Hepatocyte (in vitro differentiated cells): Measurements from ENCODE around the gene GOLGA3. TPM values are rescaled to one million over a fixed set of nuclear protein-coding genes. Genes with fewer than 3 reads are reported as not detected.
"Not testable (repeated sequence)": the region's sequence is repeated elsewhere in the genome, so short reads cannot be mapped to it uniquely, and the experiment has no call there.

Source experiments
- DNase-seq: peaks from one replicate; pipeline ENCODE4 v3.0.0-alpha.2; 2016; ENCODE audit warnings: low spot score
- H2AFZ ChIP-seq: fragments of 200-600 bp; sonication (generic); 2 replicates; pipeline ENCODE4 v1.6.0; 2016; ENCODE audit warnings: antibody characterized with exemption, mild to moderate bottlenecking
- H3K27ac ChIP-seq: fragments of 200-600 bp; sonication (generic); 2 replicates; pipeline ENCODE4 v1.5.1; 2016; ENCODE audit warnings: mild to moderate bottlenecking
- H3K27me3 ChIP-seq: fragments of 200-600 bp; sonication (generic); 2 replicates; pipeline ENCODE4 v1.6.1; 2016
- H3K36me3 ChIP-seq: fragments of 200-600 bp; sonication (generic); replicated peaks from 2 replicates; pipeline ENCODE4 v1.5.1; 2016; ENCODE audit warnings: low read depth; ENCODE audit not compliant: insufficient read depth
- H3K4me1 ChIP-seq: fragments of 200-600 bp; sonication (generic); 2 replicates; pipeline ENCODE4 v1.5.1; 2016; ENCODE audit warnings: mild to moderate bottlenecking, moderate library complexity; ENCODE audit not compliant: insufficient read depth
- H3K4me2 ChIP-seq: fragments of 200-600 bp; sonication (generic); 2 replicates; pipeline ENCODE4 v1.6.0; 2016
- H3K4me3 ChIP-seq: fragments of 200-600 bp; sonication (generic); 2 replicates; pipeline ENCODE4 v1.5.1; 2016; ENCODE audit warnings: mild to moderate bottlenecking
- H3K79me2 ChIP-seq: fragments of 200-600 bp; sonication (generic); 2 replicates; pipeline ENCODE4 v1.6.0; 2017; ENCODE audit warnings: mild to moderate bottlenecking
- H3K9me2 ChIP-seq: fragments of 200-600 bp; sonication (generic); replicated peaks from 2 replicates; pipeline ENCODE4 v1.6.0; 2017; ENCODE audit warnings: mild to moderate bottlenecking; ENCODE audit not compliant: insufficient read depth
- H3K9me3 ChIP-seq: fragments of 200-600 bp; sonication (generic); 2 replicates; pipeline ENCODE4 v1.5.1; 2016; ENCODE audit warnings: low read depth, mild to moderate bottlenecking
- H4K20me1 ChIP-seq: fragments of 200-600 bp; sonication (generic); 2 replicates; pipeline ENCODE4 v1.6.0; 2016; ENCODE audit warnings: mild to moderate bottlenecking; ENCODE audit not compliant: insufficient read depth, poor library complexity, severe bottlenecking
- CTCF ChIP-seq: fragments of 200-600 bp; sonication (generic); IDR thresholded peaks from 2 replicates; pipeline ENCODE4 v1.5.1; 2016; ENCODE audit warnings: antibody characterized with exemption, mild to moderate bottlenecking; ENCODE audit not compliant: poor library complexity
- EZH2 ChIP-seq: fragments of 200-600 bp; sonication (generic); IDR thresholded peaks from 2 replicates; pipeline ENCODE4 v1.6.1; 2016; ENCODE audit warnings: antibody characterized with exemption, mild to moderate bottlenecking, borderline replicate concordance
- EZH2phosphoT487 ChIP-seq: fragments of 200-600 bp; sonication (generic); IDR thresholded peaks from one replicate; pipeline ENCODE4 v1.6.1; 2018; ENCODE audit warnings: antibody characterized with exemption, mild to moderate bottlenecking, low read depth, moderate library complexity; ENCODE audit not compliant: unreplicated experiment, severe bottlenecking
- WGBS: methylation state at CpG from one replicate; pipeline ENCODE4 v1.1.6; 2016; ENCODE audit warnings: low lambda C conversion rate; ENCODE audit errors: missing lambda C conversion rate; 5-methylcytosine and 5-hydroxymethylcytosine counted together
- polyA plus RNA-seq: library from polyadenylated mRNA; unstranded; fragments of >200 nt; fragmentation: Nextera tagmentation; extraction: Ambion mirVana; gene quantifications from 2 replicates; pipeline ENCODE4 v1.2.1, GENCODE V29; 2016
- total RNA-seq: library from RNA; depleted of rRNA; stranded (reverse); fragments of >200 nt; gene quantifications from 2 replicates; pipeline ENCODE4 v1.2.3, GENCODE V29; 2014

The GOLGA3 gene
- total and polyA plus RNA-seq, 2 experiments from 2014 or later = 26.2 to 67.6 TPM

- Histone ChIP-seq H3K4me1 (peaks cover 2% of the 10 kb centered on the region), H3K9me3 (no peaks in the 10 kb centered on the region), H3K4me2 (no peak overlapping the region), H3K27ac (no peak overlapping the region), H3K36me3 (no peaks in the 10 kb centered on the region), H4K20me1 (peaks cover 32% of the 10 kb centered on the region), H2AFZ (no peak overlapping the region), H3K27me3 (no peaks in the 10 kb centered on the region), H3K79me2 (peaks cover 92% of the 10 kb centered on the region), H3K9me2 (no peaks in the 10 kb centered on the region), H3K4me3 (no peak overlapping the region)
- no peak for TF ChIP-seq EZH2
- no peak for TF ChIP-seq EZH2phosphoT487
- no peak for TF ChIP-seq CTCF
- 94% methylated on average over 14 of the region's 14 CpGs for WGBS
- DNase-seq = no peak
Measured at GRCh38 chr12:132754160-132754932, 74.3 kb downstream of the GOLGA3 start.

GRCh38 chr12:132753670-132754069, 75.0 kb downstream of the GOLGA3 start:
- not testable (repeated sequence) for H3K9me3 ChIP-seq, H3K27me3 ChIP-seq, H3K4me1 ChIP-seq, H3K36me3 ChIP-seq, H3K4me3 ChIP-seq, H3K4me2 ChIP-seq, H3K27ac ChIP-seq, H3K9me2 ChIP-seq, DNase-seq, H2AFZ ChIP-seq
- H3K79me2 ChIP-seq = peaks cover 86% of the 10 kb centered on the region
- H4K20me1 ChIP-seq = peaks cover 25% of the 10 kb centered on the region
- 97% methylated on average over 7 of the region's 7 CpGs for WGBS

- 90% methylated on average over 8 of the region's 10 CpGs for WGBS
Measured at GRCh38 chr12:132748319-132748718, 80.3 kb downstream of the GOLGA3 start.

DNA sequence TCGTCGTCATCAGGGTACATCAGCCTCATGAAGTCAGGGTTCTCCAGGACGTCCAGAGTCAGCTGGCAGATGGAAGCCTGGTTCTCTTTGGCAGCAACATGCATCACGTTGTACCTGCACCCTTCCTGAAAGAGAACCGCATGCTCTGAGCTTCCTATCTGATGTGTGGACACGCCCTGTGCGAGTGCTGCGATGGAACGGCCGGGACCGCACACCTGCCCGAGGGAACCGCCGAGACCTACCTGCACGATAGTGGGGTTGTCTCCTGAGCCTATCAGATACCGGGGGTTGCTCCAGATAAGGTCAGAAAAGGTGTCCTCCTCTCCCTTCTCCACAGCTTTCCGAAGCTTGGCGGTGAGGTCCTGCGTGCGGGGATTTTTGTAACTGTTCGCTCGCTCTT, 80.8 kb downstream of the GOLGA3 start:
- H3K27me3 ChIP-seq = no peaks in the 10 kb centered on the region
- H3K36me3 ChIP-seq = no peaks in the 10 kb centered on the region
- WGBS = 97% methylated on average over 22 of the region's 22 CpGs
- no peak for TF ChIP-seq EZH2phosphoT487
- no peak for TF ChIP-seq CTCF
- TF ChIP-seq EZH2 = no peak
- H4K20me1 ChIP-seq = peaks cover 9% of the 10 kb centered on the region
- H3K9me2 ChIP-seq = no peaks in the 10 kb centered on the region
- no peak for DNase-seq
- H3K79me2 ChIP-seq = peaks cover 59% of the 10 kb centered on the region
- H3K4me3 ChIP-seq = no peak overlapping the region
- H3K4me1 ChIP-seq = no peaks in the 10 kb centered on the region
- H3K9me3 ChIP-seq = no peaks in the 10 kb centered on the region
- H3K27ac ChIP-seq = no peak overlapping the region
- H2AFZ ChIP-seq = no peak overlapping the region
- H3K4me2 ChIP-seq = no peak overlapping the region

More at GRCh38 chr12:132748319-132748718, 80.3 kb downstream of the GOLGA3 start:
- DNase-seq = no peak
- H3K27ac ChIP-seq = no peak overlapping the region
- peaks cover 59% of the 10 kb centered on the region for H3K79me2 ChIP-seq
- H3K9me3 ChIP-seq = no peaks in the 10 kb centered on the region
- H4K20me1 ChIP-seq = peaks cover 9% of the 10 kb centered on the region
- no peak overlapping the region for H3K4me2 ChIP-seq
- TF ChIP-seq CTCF (no peak), EZH2 (no peak), EZH2phosphoT487 (no peak)
- H3K9me2 ChIP-seq = no peaks in the 10 kb centered on the region
- no peak overlapping the region for H3K4me3 ChIP-seq
- H2AFZ ChIP-seq = no peak overlapping the region
- no peaks in the 10 kb centered on the region for H3K27me3 ChIP-seq
- no peaks in the 10 kb centered on the region for H3K36me3 ChIP-seq
- no peaks in the 10 kb centered on the region for H3K4me1 ChIP-seq
